ENCODE results near the gene MYH15.
"Not testable (repeated sequence)": the region's sequence is repeated elsewhere in the genome, so short reads cannot be mapped to it uniquely, and the experiment has no call there.

MYH15 gene

DNA sequence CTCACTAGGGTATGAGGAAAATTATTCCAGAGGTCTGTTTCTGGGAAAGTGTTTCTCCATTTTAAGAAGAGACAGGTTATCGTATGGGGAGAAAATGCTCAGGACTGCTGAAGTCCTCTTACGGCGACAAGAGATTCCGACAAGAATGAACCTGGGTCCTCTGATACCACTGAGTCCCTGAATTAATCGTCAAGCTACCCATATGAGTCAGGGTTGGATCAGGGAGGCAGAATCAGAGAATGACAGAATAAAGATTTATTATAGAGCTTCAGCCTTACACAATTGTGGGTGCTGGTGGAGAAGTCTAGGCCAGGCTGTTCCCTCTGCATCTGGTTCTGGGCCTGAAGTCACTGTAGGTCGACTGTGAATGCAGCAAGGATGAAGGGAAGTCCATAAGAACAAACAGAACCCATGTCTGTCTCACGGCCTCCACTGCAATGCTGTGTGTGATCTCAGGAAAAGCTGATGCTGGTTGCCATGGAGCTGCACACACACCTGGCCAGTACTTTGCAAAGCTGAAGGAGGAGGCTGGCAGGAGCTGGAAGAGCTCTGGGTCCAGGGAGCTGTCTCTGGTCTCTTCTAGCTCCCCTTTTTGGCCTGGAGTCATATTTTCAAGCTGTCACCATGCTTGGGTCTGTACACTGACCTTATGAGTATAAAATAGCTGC lies 130.1 kb downstream of the MYH15 start:
- no peak for DNase-seq

- DNase-seq: not testable (repeated sequence)
Measured at GRCh38 chr3:108378952-108379342, 131.4 kb downstream of the MYH15 start.

GRCh38 chr3:108378153-108378951 lies 132.0 kb downstream of the MYH15 start:
- DNase-seq: no peak

- DNase-seq: no peak
Measured at GRCh38 chr3:108377384-108377783, 133.0 kb downstream of the MYH15 start.

- no peak for DNase-seq
Measured at GRCh38 chr3:108376026-108376425, 134.4 kb downstream of the MYH15 start.

GRCh38 chr3:108359011-108359410 lies 151.4 kb downstream of the MYH15 start:
- DNase-seq: no peak

DNA sequence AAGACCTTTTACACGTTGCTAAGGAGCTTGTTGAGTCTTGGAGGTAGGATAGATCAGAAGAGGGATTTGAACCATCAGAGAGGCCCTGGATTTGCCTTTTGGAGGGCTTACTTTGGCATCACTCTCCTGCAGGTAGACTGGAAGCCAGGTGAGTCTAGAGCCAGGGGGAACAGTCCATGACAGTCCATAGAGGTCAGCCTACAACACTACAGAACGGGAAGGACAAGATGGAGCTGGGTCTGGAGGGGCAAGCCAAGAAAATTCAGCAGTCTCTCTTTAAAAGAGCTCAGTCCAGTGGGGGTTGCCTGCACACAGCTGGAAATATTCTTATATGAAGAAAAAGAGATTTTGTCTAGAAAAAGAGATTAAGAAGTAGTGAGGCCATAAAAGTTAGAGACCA lies 153.4 kb downstream of the MYH15 start:
- DNase-seq: no peak

DNA sequence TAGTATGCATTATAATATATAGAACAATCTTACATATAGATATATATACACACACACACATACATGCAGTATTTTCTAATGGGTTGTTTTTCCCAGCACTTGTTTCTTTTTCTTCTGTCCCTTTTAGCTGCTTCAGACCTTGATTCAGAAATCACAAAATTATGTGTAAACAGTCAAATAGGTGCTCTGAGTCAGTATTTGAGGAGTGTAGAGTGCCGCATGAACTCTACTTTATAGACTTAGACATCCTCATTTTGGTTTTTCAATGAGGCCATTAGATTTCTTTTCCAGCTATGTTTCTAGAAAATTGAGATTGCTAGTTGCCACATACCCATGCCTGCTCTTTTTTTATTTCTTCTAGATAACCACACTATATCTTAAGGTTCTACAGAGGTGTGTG lies 155.8 kb downstream of the MYH15 start:
- no peak for DNase-seq

DNA sequence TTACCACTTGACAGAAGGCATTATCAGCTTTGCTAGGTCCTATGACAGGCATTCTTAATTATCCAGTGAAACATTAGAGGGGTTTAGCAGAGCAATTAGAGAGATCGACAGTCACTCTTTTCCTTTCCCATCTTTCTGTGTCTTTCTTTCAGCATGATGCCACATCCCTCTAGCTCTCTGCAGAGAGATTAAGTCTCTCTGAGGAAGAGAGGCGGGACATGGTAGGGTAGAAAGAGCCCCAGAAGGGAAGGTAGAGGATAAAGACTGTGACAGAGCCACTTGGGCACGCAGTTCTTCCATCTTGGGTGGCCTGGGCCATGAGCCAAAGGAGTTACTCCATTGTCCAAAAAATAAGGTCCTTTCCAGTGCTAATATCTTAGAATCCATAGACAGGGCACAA lies 158.2 kb downstream of the MYH15 start:
- no peak for DNase-seq

DNA sequence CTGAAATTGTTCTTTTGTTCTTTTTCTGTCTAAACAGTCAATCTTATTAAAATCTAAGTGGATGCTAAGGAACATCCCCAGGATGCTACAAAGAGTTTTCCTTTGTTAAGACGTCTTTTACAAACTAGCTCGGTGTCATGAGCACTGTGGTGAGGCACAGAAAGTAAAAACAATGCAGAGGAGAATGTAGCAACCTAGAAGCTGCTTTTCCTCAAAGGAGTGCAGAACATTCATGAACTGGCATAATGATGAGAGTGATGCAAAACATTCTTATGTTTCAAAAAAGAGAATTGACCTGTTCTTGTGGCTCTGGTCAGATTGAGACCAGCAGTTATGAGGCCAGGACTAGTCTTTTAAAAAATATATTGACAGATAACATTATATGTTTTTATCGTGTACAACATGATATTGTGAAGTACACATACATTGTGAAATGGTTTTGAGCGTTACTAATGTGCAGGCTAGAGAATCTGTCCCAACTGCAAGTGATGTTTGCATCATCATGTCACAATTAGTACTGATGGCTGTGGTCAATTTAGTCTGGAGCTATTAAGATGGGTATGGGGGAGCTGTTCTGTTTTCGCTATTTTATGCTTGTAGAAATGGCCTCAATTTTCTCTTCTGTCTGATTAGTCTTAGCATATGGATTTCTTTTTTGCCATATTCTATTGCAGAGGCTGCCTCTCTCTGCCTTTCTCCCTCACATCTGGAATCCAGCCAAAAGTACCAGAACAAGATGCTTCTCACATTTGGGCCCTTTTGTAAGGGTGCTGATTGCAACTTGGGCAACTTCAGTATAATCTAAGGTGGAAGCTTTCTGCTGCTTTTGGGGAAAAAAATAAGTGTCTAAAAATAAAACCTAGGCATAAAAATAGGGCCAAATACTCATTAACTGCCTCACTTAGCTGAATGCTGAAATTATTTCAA lies 163.8 kb downstream of the MYH15 start:
- DNase-seq: no peak

DNA sequence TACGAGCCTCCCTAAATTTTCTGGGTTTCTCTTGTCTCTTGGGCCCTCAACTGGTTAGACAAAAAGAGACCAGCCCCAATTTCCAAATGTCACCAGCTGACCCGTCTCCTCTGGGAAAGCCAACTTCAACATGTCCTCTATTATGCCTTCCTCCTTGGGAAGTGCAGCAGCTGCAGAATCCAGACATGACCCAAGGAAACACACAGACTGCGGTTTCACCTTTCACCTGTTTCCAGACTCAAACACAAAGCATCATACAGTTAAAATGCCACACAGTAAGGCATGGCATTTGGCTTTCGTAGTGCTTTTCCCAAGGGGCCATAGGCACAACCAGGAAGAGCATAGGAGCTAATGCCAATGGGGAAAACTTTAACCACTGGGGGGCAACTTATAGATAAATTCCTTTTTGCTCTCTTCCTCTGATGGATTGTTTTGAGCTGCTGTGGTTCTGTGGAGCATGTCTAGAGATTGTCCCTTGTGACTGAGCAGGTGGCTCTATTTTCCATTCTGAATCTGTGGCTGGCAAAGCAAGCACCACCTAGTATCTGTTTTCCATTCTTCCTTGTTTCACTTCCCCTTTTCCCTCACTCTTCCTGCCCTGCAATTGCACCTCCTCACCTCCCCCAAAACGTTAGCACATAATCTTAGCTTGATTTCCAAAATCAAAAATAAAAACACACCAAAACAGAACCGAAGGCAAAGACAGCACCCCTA lies 164.7 kb downstream of the MYH15 start:
- DNase-seq: no peak

- no peak for DNase-seq
Measured at GRCh38 chr3:108343491-108343890, 166.9 kb downstream of the MYH15 start.

DNA sequence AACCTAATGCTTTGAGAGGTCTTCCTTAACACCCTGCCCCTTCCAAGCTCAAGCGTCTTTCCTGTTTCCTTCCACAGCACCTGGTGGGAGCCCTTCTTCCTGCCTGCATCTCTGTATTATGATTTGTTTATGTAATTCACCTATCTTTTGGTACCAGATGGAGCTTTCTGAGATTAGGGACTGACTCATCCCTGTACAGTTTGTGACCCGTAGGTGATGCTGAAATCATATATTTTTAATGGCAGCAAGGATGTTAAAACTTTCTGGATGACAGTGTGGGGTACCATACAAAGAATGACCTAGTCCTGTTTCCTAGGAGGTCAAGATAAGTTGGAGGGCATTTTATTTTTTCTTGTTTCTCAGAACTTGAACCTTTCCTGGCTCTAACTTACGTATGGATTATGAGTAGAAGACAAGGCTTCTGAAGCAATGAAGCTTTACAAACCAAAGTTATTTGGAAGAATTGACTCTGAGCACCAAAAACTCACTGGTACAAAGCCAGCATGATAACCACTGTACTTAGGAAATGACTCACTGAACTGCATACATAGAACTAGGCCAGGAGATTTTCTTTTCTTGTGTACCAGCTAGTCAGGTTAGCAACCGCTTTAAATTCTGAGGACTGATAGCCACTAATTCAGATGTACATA lies 167.4 kb downstream of the MYH15 start:
- no peak for DNase-seq

- no peak for DNase-seq
Measured at GRCh38 chr3:108341911-108342310, 168.5 kb downstream of the MYH15 start.

DNA sequence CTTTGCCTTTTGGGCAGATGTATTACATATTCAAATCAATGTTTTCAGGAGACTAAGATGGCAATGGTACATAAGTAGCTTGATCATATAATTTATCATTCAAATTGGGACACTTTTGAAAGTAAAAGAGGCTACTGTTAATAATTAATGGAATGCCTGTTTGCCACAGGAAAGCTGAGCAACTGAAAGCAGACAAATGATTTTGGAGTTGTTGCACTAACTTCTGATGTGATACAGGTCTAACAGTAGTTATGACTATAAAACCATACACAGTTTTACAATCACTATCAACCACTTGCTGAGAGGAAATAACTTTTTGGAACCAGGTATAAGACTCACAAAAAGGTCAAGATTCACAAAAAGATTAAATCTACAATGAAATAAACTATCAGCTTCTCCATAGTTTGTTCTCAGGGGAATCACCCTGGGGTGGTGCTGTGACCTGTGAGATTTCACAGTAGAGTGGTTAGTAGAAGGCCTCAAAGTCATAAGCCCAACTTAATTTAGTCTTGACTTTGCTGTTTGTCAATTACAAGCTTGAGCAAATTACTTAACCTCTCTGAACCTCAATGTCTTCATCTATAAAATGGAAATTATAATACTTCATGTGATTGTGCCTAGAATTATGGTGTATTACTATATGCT lies 171.4 kb downstream of the MYH15 start:
- no peak for DNase-seq

DNA sequence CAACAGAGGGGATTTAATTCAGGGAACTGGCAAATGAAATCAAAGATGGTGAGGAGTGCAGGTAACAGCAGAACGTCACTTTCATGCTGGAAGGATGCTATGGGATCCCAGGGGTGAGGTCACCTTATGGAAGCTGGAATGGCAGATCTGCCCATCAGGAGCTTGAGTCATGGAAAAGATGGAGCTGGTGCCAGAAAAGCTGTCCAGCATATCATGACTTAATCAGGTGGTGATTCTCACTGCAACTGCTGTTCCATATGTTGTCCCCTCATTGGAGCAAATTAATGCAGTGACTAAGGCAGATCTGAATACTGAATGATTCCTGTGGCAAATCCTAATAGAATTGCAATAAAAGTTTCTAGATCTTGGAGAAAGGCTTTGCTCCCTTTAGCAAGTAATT lies 175.7 kb downstream of the MYH15 start:
- no peak for DNase-seq

DNA sequence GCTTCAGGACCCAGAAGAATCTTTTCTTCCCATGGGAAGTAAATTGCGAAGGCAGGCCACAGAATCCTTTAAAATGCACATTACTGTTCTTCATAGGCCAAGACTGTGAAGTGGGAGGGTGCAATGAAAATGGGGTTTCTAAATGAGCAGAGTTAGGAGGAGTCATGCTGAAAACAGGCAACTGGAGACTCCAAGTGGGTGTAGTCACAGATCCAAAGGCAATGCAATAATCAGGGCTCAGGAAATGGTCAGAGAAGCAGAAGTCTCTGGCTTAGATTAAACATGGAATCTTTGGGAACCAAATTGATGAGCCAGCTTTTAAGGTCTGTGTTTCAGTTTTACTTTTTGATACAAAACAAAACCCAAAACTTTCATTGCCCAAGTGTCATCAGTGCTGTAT lies 176.4 kb downstream of the MYH15 start:
- no peak for DNase-seq

DNA sequence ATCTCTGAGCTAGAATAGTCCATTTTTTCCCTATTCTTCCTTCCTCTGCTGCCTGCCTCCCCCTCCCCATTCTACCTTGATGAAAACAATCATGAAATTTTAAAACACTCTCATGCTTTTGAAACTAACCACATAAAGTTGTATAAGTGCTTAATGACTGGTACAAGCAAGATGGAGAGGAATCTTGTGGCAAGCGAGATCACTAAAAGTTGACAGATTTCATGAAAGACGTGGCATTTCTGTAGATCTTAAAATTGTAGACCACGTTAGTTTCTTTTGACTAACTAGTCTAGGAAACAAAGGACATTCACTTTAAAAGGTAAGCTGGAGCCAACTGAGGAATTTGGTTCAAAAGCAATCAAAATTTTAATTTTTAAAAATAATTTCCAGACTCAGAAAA lies 178.6 kb downstream of the MYH15 start:
- no peak for DNase-seq

Measured in stimulated activated CD4-positive, alpha-beta T cell treated with anti-CD3 and anti-CD28 coated beads, Interleukin-4, amount 100 ng/mL, for 24 hours (primary cell).